GM21360 (cell line): ENCODE measurements around the gene ERBB4.

Source experiments
- ATAC-seq: cut with Tn5 transposase; IDR thresholded peaks from one replicate; pipeline ENCODE4 v1.9.1; 2021; ENCODE audit warnings: mild to moderate bottlenecking, moderate library complexity; ENCODE audit not compliant: unreplicated experiment

Gene ERBB4

GRCh38 chr2:211503856-211504255 is 1034.7 kb downstream of the ERBB4 start:
- peak; percentile 80 for ATAC-seq

- ATAC-seq, result no peak
Observed at GRCh38 chr2:211503198-211503597, 1035.4 kb downstream of the ERBB4 start.

GRCh38 chr2:211498551-211499205 is 1039.9 kb downstream of the ERBB4 start:
- ATAC-seq, result no peak

- ATAC-seq, result no peak
Observed at GRCh38 chr2:211495339-211495738, 1043.3 kb downstream of the ERBB4 start.

GRCh38 chr2:211494536-211494935 is 1044.1 kb downstream of the ERBB4 start:
- no peak for ATAC-seq

- ATAC-seq, result no peak
Observed at GRCh38 chr2:211494085-211494484, 1044.5 kb downstream of the ERBB4 start.

- no peak for ATAC-seq
Observed at GRCh38 chr2:211487733-211488132, 1050.9 kb downstream of the ERBB4 start.

GRCh38 chr2:211479536-211480150 is 1059.0 kb downstream of the ERBB4 start:
- no peak for ATAC-seq

GRCh38 chr2:211477537-211478275 is 1060.9 kb downstream of the ERBB4 start:
- no peak for ATAC-seq

GRCh38 chr2:211473116-211473515 is 1065.5 kb downstream of the ERBB4 start:
- ATAC-seq, result no peak

GRCh38 chr2:211469664-211470059 is 1068.9 kb downstream of the ERBB4 start:
- ATAC-seq, result no peak

GRCh38 chr2:211468877-211469663 is 1069.5 kb downstream of the ERBB4 start:
- no peak for ATAC-seq

- ATAC-seq, result no peak
Observed at GRCh38 chr2:211468217-211468616, 1070.4 kb downstream of the ERBB4 start.

- ATAC-seq, result no peak
Observed at GRCh38 chr2:211463397-211463796, 1075.2 kb downstream of the ERBB4 start.

GRCh38 chr2:211458974-211459373 is 1079.6 kb downstream of the ERBB4 start:
- no peak for ATAC-seq

- no peak for ATAC-seq
Observed at GRCh38 chr2:211457325-211457724, 1081.3 kb downstream of the ERBB4 start.

GRCh38 chr2:211455216-211455841 is 1083.3 kb downstream of the ERBB4 start:
- peak; percentile 74 for ATAC-seq

GRCh38 chr2:211454679-211455078 is 1083.9 kb downstream of the ERBB4 start:
- ATAC-seq, result no peak

- ATAC-seq, result no peak
Observed at GRCh38 chr2:211453311-211453887, 1085.2 kb downstream of the ERBB4 start.

- no peak for ATAC-seq
Observed at GRCh38 chr2:211451642-211452041, 1087.0 kb downstream of the ERBB4 start.
